RPMI7951 (cell line): Measurements from ENCODE around the gene MMAB. TPM values are rescaled to one million over a fixed set of nuclear protein-coding genes. Genes with fewer than 3 reads are reported as not detected.
A peak's percentile ranks its signal among the peaks of the same experiment; 100 is the strongest.

Experiments
- DNase-seq: peaks from one replicate; pipeline ENCODE4 v3.0.0-alpha.2; 2012; ENCODE audit warnings: low read depth
- total RNA-seq: library from RNA; depleted of rRNA; stranded (reverse); fragments of >200 nt; shearing (Covaris generic); gene quantifications from 2 replicates; pipeline ENCODE4 v1.2.3, GENCODE V29; 2014

Gene MMAB
- total RNA-seq, 1 experiment from 2014 or later, result 26.1 TPM

DNA sequence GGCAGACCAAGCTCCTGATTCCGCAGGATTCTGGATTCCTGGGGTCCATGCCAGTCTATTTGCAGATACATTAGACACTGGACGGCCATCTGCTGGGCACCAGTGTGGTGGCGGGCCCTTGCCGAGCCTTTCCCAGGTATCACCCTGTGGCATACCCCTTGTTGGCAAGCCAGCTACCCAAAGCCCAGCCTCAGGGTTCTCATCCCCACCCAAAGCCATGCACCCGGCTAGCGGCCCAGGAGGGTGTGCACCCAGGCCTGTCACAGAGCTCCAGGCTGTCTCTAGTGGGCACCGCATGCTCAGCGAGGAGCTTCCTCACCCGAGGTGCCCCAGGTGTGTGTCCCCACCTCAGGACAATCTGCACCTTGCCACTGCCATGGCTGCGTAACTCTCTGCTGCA lies 13.7 kb downstream of the MMAB start:
- DNase-seq, result no peak

GRCh38 chr12:109559200-109559505 lies 14.2 kb downstream of the MMAB start:
- DNase-seq, result no peak

DNA sequence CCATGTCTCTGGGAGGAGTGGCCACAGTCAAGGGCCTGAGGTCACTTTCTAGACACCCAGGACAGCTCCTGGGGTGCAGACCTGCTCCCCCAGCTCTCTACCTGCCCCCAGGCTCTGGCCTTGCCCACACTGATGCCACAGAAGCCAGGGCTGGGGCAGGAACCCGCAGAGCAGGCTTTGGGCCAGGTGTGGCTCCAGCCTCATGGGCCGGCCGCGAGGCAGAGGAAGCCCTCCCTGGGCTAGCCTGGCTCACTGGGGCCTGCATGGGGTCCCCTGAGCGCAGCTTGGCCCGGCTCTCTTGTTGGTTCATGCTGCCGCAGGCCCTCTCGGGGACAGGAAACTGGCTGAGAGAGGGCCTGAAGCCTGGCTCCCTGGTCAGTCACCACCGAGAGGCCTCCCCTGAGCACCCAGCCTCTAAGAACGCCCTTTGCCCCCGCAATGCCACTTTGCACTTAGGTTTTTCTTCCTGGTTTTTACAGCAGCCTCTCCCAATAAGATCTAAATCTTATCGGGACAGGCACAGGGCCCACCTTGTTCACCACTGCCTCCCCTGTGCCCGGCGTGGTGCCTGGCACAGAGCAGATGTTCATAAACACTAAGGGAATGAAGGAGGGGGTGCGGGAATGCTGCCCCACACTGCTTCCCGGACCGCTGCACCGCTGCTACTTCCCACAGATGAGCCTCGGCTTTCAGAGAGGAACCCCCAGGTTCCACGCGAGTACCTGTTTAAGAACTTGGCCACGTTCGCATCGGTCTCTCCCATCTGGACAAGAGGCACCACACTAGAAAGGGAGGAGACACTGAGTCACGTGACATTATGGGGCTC lies 14.7 kb downstream of the MMAB start:
- no peak for DNase-seq

GRCh38 chr12:109557805-109558204 lies 15.5 kb downstream of the MMAB start:
- DNase-seq, result no peak

- DNase-seq, result no peak
Measured at GRCh38 chr12:109557200-109557599, 16.1 kb downstream of the MMAB start.

DNA sequence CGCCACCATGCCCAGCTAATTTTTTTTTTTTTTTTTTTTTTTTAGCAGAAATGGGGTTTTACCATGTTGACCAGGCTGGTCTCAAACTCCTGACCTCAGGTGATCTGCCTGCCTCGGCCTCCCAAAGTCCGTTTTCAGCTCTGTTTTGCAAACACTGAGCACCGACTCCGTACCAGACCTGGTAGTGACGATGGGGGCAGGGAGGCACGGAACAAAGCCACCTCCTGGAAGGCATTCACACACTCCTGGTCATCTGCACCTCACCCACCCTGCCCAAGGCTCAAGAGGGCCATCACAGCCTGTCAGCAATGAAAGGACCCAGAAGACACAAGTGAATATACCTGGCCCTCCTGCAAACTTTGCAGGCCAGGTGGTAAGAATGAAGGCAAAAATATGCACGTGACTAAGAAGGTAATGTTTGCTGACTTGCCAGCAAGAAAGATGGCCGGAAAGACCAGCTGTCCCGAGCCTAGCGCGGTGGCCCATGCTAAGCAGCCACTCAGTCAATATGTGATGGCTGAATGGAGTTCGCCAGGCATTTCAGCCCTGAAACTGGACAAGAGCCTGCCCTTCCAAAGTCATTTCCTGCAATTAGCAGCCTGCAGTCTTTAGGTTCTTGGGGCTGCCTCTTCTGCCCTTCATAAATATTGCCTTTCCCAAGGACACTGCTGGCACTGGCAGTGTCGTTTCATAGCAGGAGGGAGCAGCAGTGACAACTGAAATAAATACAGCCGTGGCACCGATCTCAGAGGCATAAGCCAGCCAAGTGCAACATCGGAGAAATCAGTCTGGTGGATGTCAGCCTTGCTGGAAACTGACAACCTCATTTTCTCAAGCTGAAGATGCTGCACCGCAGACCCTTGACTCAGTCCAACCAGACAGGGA lies 17.6 kb downstream of the MMAB start:
- no peak for DNase-seq

DNA sequence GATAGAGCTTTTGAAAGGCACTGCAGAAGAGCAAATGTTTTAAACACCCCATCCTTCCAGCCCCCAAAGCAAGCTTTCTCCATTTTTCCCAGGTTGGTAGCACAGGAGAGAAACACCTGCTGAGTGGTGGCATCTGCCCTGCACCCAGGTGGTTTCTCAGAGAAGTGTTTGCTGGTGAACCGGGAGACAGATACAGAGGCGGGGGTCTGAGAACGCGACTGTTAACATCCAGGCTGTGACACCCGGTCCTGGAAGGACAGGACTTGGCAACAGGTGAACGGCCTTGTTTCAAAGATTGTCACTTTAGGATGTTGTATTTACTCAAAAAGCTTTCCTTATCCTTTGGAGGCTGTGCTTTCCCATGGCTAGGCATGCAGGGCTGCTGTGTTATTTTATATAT lies 18.5 kb downstream of the MMAB start:
- DNase-seq, result no peak

DNA sequence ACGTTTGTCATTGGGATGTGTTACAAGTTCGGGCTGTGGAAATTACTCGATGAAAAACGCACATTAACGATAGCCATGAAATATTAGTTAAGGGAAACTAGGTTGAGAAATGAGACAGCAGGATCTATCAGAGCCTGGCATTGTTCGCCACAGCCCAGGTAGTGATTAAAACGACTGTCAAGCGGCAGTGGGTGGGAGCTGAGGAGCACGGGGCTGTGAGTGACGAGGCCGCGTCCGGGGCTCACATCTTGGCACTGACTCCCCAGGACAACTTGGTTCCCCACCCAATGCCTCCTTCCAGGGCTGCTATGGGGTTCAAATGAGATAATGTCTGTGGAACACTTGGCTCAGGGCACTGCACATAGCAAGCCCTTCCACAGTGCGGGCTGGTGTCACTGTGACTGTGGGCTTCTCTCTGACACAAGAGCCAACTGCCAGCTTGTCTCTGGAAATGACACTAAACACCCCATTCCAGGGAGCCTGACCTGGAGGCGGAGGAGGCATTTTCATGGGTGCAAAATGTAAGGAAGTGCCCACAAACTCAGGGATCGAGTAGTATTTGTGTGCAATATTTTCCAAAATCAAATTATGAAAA lies 19.3 kb downstream of the MMAB start:
- no peak for DNase-seq

GRCh38 chr12:109553483-109553882 lies 19.8 kb downstream of the MMAB start:
- DNase-seq, result peak; percentile 28

- no peak for DNase-seq
Measured at GRCh38 chr12:109552971-109553370, 20.3 kb downstream of the MMAB start.

DNA sequence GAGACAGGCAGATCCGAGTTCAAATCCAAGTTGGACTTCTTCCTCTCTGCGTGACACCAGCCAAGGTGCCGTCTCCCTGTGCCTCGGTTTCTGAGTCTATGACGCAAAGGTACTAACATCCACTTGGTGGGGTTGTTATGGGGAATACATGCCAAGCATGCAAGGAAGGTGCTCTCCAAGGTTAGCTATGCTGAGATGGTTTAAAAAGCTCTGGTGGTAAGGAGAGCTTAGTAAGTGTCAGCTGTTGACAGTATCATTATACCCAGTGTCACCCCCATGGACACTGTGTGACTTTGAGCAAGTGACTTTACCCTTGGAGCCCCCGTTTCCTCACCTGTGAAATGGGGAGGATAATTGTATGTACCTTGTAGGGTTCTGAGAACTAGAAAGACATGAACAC lies 22.2 kb downstream of the MMAB start:
- DNase-seq, result no peak

DNA sequence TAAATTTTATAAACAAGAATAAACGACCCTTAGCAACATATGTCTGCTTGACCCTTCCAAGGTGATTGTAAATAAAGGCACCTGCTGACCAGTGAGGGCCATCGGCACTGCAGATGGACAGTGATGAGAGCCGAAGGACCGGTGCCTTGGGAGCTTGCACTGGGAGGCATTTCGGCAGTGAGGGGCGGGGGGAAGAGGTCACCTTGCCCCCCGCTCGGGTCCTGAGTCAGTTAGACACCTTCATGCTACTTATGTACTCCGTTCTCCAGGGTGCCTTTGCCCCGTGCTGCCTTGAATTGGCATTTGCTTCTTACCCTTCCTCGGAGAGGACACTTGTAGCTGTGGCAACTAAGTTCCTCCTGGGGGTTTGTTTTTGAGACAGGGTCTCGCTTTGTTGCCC lies 23.0 kb downstream of the MMAB start:
- DNase-seq, result no peak

DNA sequence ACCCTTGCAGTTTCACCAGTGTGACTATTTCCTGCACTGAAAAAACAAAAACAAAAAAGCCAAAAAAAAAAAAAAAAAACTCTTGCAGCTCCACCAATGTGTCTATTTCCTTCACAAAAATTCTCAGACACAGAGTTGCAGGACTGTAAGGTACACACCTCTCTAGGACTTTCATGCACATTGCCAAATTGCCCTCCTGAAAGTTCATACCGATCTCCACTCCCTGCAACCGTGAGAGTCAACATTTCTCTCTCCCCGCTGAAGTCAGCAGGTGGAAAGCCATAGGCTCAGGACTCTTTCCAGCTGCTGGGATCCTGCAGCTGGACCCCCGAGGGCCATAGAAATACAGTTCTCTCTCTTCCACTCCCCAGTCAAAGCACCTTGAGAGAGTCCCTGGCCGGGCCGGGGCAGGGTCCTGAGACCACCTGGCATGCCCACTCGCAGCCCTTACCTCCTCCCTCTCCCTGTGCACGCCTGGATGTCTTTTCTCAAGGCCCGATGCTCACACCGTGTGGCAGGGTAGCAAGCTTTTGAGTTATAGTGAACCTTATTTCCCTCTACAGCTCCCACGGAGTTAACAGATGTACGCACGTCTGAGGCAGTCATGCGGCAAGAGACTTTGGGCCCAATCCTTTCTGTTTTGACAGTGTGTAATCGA lies 23.6 kb downstream of the MMAB start:
- no peak for DNase-seq

- DNase-seq, result no peak
Measured at GRCh38 chr12:109548258-109548657, 25.0 kb downstream of the MMAB start.

DNA sequence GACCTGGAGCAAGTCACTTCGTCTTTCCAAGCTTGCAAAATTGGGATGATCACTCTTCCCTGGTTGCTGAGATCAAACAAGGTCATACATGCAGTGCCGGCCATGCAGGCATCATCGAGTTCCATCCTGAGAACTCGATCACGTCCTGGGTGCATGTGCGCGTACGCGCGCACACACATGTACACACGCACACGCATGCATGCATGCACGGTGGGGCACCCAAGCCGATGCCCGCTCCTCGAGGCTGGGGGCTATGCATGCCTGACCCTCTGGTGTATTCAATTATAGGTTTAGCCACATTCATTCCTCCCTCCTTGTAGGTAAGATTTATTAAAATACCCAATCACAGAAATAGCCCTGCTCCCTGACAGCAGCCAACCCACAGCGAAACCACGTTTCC lies 26.0 kb downstream of the MMAB start:
- DNase-seq, result no peak

GRCh38 chr12:109545826-109546225 lies 27.5 kb downstream of the MMAB start:
- DNase-seq, result no peak

- DNase-seq, result peak; percentile 90
Measured at GRCh38 chr12:109544955-109545531, 28.3 kb downstream of the MMAB start.

DNA sequence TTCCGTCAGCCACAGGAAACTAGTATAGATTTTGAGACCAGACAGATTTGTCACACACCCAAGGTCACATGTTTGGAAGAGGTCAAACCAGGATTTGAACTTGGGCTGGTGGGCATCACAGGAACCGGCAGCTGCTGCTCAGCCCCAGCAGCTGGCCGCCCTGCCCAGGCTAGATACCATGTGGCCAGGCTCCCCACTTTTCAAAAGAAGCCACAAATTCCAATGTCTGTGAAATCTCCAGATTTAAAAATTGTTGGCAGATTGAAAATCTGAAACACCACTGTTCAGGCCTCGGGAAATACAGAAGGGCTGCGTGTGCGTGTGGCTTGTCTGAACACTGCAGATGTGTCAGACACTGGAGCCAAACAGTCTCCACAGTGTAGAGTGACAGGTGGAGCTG lies 30.4 kb downstream of the MMAB start:
- DNase-seq, result peak; percentile 62

- DNase-seq, result peak; percentile 75
Measured at GRCh38 chr12:109542014-109542413, 31.3 kb downstream of the MMAB start.

- DNase-seq, result peak; percentile 86
Measured at GRCh38 chr12:109541413-109541726, 31.9 kb downstream of the MMAB start.

- DNase-seq, result no peak
Measured at GRCh38 chr12:109540526-109541412, 32.5 kb downstream of the MMAB start.
